Transverse colon (tissue), 3 donors: ENCODE data around the gene SLC27A5.

Experiments
- CTCF ChIP-seq, 5 experiments: fragments of 200-600 bp in 3 of 5; fragments of 450-650 bp in 2 of 5; sonication (generic) in 3 of 5; IDR thresholded peaks; 1 replicate in 2 of 5; 2 replicates in 3 of 5; pipeline ENCODE4 v1.5.1; 2016 to 2017; ENCODE audit warnings: antibody characterized with exemption in 5 of 5, inconsistent platforms in 3 of 5, mild to moderate bottlenecking in 2 of 5, moderate library complexity in 1 of 5
- POLR2A ChIP-seq: fragments of 450-650 bp; IDR thresholded peaks from one replicate; pipeline ENCODE4 v1.6.1; 2016; ENCODE audit warnings: antibody characterized with exemption, mild to moderate bottlenecking, moderate library complexity

DNA sequence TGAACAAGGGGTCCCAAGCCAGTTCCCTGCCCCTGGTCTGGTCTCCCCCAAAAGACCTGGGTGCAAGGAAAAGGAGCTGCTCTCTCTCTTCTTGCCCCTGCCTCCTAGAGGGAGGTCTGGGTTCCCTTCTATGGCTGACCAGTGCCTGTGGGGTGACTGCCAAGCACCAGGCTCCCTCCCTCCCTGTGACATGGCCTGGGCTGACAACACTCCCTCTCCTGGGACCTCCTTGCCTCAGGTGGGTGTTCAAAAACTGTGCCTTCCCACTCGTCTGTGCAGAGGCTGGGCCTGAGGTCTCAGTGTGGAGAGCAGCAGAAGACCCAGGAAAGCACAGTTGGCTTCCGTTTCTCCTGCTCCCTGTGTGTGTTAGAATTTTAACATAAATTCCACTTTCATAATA, 31.0 kb downstream of the SLC27A5 start:
- TF ChIP-seq POLR2A (no peak), CTCF (IDR thresholded peaks at IDR 0.05) (no peak)
